Neuronal stem cell (in vitro differentiated cells): ENCODE results near the gene BID.

Experiments
- DNase-seq: peaks from one replicate; pipeline ENCODE4 v3.0.0-alpha.2; 2013; ENCODE audit warnings: low spot score
- H2AFZ ChIP-seq: one replicate; pipeline ENCODE4 v1.6.1; 2013; ENCODE audit warnings: mild to moderate bottlenecking, low read length, inconsistent platforms
- H2AK5ac ChIP-seq: 2 replicates; pipeline ENCODE4 v1.6.1; 2013; ENCODE audit warnings: low read depth, mild to moderate bottlenecking, inconsistent platforms, low read length, moderate library complexity, mixed read lengths
- H2BK120ac ChIP-seq: 2 replicates; pipeline ENCODE4 v1.6.1; 2013; ENCODE audit warnings: low read depth, mild to moderate bottlenecking, inconsistent platforms, low read length, moderate library complexity, mixed read lengths
- H2BK12ac ChIP-seq: one replicate; pipeline ENCODE4 v1.6.1; 2013; ENCODE audit warnings: low read length, inconsistent platforms
- H2BK15ac ChIP-seq: 2 replicates; pipeline ENCODE4 v1.6.1; 2013; ENCODE audit warnings: mild to moderate bottlenecking, low read length, inconsistent platforms, mixed read lengths
- H2BK5ac ChIP-seq: one replicate; pipeline ENCODE4 v1.6.1; 2013; ENCODE audit warnings: inconsistent platforms, mild to moderate bottlenecking, low read length, moderate library complexity
- H3K14ac ChIP-seq: one replicate; pipeline ENCODE4 v1.6.1; 2013; ENCODE audit warnings: low read length, inconsistent platforms
- H3K18ac ChIP-seq: 2 replicates; pipeline ENCODE4 v1.6.1; 2013; ENCODE audit warnings: low read length, inconsistent platforms
- H3K23ac ChIP-seq: 2 replicates; pipeline ENCODE4 v1.6.1; 2013; ENCODE audit warnings: low read depth, mild to moderate bottlenecking, mixed read lengths, low read length, inconsistent platforms; ENCODE audit not compliant: poor library complexity
- H3K27ac ChIP-seq: replicated peaks from 3 replicates; pipeline ENCODE4 v1.5.1; 2013; ENCODE audit warnings: low read length, inconsistent platforms
- H3K27me3 ChIP-seq, 3 experiments: 2 replicates each; pipeline ENCODE4 v1.6.1; 2013; ENCODE audit warnings: low read length in 3 of 3, mild to moderate bottlenecking in 2 of 3, inconsistent platforms in 1 of 3, low read depth in 1 of 3, mixed read lengths in 1 of 3, moderate library complexity in 1 of 3; ENCODE audit not compliant: control insufficient read depth in 3 of 3, insufficient read depth in 3 of 3
- H3K36me3 ChIP-seq, 2 donors: replicated peaks in 1 of 2; 2 replicates each; pipeline ENCODE4 v1.6.1; 2013; ENCODE audit warnings: low read length in 2 of 2; ENCODE audit not compliant: control insufficient read depth in 2 of 2, insufficient read depth in 2 of 2
- H3K4ac ChIP-seq: 2 replicates; pipeline ENCODE4 v1.6.1; 2013; ENCODE audit warnings: inconsistent platforms, mild to moderate bottlenecking, low read length, moderate library complexity
- H3K4me1 ChIP-seq, 2 donors: 1 replicate in 1 of 2; 2 replicates in 1 of 2; pipeline ENCODE4 v1.6.1; 2013; ENCODE audit warnings: low read length in 2 of 2, low read depth in 1 of 2; ENCODE audit not compliant: control insufficient read depth in 2 of 2, insufficient read depth in 1 of 2
- H3K4me2 ChIP-seq: one replicate; pipeline ENCODE4 v1.6.1; 2013; ENCODE audit warnings: mild to moderate bottlenecking, low read length, inconsistent platforms; ENCODE audit not compliant: insufficient read depth, poor library complexity, severe bottlenecking
- H3K4me3 ChIP-seq, 2 donors: 2 replicates each; pipeline ENCODE4 v1.5.1; 2013; ENCODE audit warnings: low read length in 2 of 2, mild to moderate bottlenecking in 2 of 2, inconsistent platforms in 1 of 2, moderate library complexity in 1 of 2
- H3K79me1 ChIP-seq: one replicate; pipeline ENCODE4 v1.6.1; 2013; ENCODE audit warnings: low read depth, mild to moderate bottlenecking, inconsistent platforms, low read length, moderate library complexity
- H3K9ac ChIP-seq: one replicate; pipeline ENCODE4 v1.6.1; 2013; ENCODE audit warnings: mild to moderate bottlenecking, low read depth, low read length, inconsistent platforms; ENCODE audit not compliant: poor library complexity
- H3K9me3 ChIP-seq, 2 donors: replicated peaks in 1 of 2; 2 replicates each; pipeline versions ENCODE3 to v1.6.1; 2013; ENCODE audit warnings: low read length in 2 of 2, mild to moderate bottlenecking in 2 of 2, inconsistent platforms in 1 of 2, low read depth in 1 of 2, mixed read lengths in 1 of 2, moderate library complexity in 1 of 2; ENCODE audit not compliant: control insufficient read depth in 2 of 2, insufficient read depth in 1 of 2
- H4K8ac ChIP-seq: one replicate; pipeline ENCODE4 v1.6.1; 2013; ENCODE audit warnings: low read depth, mild to moderate bottlenecking, inconsistent platforms, low read length, moderate library complexity
- H4K91ac ChIP-seq: one replicate; pipeline ENCODE4 v1.6.1; 2013; ENCODE audit warnings: low read length, low read depth, mild to moderate bottlenecking, inconsistent platforms; ENCODE audit not compliant: poor library complexity
- WGBS, 2 donors: extraction: QIAGEN DNeasy Blood & Tissue Kit; methylation state at CpG; one replicate each; pipeline ENCODE4 v1.1.7; 2013; ENCODE audit warnings: missing lambda C conversion rate in 2 of 2, mixed read lengths in 1 of 2; ENCODE audit not compliant: insufficient read length in 2 of 2, insufficient replicate concordance in 1 of 2; ENCODE audit errors: extremely low coverage in 2 of 2; 5-methylcytosine and 5-hydroxymethylcytosine counted together

BID gene

DNA sequence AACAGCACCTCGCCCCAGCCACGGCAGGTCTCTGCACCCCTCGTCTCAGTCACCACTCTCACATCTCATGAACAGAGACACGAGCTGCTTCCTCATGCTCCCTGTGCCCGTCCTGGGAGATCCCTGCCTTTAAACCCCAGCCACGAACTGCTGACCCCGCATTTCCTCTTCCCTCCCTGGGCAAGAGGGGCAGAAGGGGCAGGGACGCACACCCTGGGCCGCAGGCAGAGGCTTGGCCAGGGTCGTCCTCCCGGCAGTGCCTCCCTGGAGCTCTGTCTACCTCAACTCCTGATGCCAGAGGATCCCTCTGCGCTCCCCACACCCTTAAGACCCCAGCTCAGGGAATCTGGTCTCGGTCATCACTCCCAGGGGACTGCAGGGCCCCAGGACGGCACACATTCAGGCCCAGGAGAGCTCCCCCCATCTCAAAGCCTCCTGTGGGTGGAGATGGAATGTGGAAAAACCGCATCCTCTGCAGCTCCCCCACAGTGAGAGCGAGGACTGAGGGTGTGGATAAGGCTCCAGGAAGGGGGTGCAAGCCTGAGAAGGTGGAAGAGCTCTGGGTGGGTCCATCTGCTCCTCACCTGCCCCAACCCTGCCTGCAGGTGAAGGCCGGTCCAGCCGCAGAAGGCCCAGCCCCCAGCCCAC lies 1.2 kb downstream of the BID start:
- Histone ChIP-seq H3K9me3 (no peaks in the 10 kb centered on the region), H2AFZ (peak overlapping the region; percentile 99), H3K36me3 (no peaks in the 10 kb centered on the region), H3K18ac (peak overlapping the region; percentile 40), H3K4me2 (peak overlapping the region; percentile 89), H3K4me1 (peaks cover 14 to 19% of the 10 kb centered on the region in 2 donors), H4K8ac (no peak overlapping the region), H3K79me1 (peaks cover 12% of the 10 kb centered on the region), H4K91ac (peak overlapping the region; percentile 22), H3K27me3 (no peaks in the 10 kb centered on the region), H3K4me3 (peak overlapping the region; percentile 73 to 79), H2AK5ac (peak overlapping the region; percentile 53), H3K9ac (peak overlapping the region; percentile 83), H3K23ac (peak overlapping the region; percentile 75), H3K14ac (peak overlapping the region; percentile 92), H2BK5ac (peak overlapping the region; percentile 19), H2BK12ac (peak overlapping the region; percentile 12), H3K4ac (no peak overlapping the region), H3K27ac (no peak overlapping the region), H2BK15ac (peak overlapping the region; percentile 91), H2BK120ac (no peak overlapping the region)
- no peak for DNase-seq
- WGBS, 2 donors = no CpG with 5 or more reads among the region's 18 CpGs

DNA sequence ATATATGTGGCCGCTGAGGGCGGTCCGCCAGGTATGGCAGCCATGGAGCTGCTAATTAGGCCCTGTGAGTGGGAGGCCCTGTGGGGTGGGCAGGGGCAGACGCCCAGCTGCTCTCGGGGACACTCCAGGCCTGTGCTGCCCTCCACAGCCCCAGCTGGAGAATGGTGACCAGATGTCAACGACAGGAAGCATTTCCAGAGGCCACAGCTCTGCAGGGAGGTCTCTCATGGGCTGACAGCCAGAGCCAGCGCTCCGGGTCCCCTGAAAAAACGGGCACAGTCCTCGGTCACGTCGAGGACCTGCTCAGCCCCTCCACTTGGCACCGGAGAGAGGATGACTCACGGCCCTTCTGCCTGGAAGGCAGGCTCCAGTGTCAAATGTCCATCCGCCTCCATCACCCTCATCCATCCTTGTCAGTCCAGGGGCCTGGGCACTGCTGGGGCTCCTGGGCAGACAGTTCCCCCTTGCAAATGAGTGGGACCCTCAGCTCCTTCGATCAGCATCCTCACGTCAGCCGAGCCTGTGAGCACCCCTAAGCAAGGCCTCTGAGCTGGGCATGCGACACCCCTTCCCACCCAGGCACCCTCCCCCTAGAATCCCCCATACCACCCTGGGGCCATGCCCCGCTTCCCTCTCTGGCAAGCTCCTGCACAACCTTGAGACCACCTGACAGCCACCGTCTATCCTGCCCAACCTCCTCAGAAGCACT lies 1.9 kb downstream of the BID start:
- Histone ChIP-seq H3K18ac (peak overlapping the region; percentile 41), H3K23ac (peak overlapping the region; percentile 62), H3K4me2 (no peak overlapping the region), H3K9ac (peak overlapping the region; percentile 83), H2AK5ac (peak overlapping the region; percentile 53), H3K4ac (no peak overlapping the region), H3K14ac (peak overlapping the region; percentile 92), H3K27ac (no peak overlapping the region), H3K27me3 (no peaks in the 10 kb centered on the region), H3K4me1 (peaks cover 14 to 19% of the 10 kb centered on the region in 2 donors), H3K4me3 (peak overlapping the region; percentile 16 to 73), H2BK12ac (peak overlapping the region; percentile 12), H4K8ac (no peak overlapping the region), H2BK120ac (no peak overlapping the region), H3K79me1 (peaks cover 12% of the 10 kb centered on the region), H3K9me3 (no peaks in the 10 kb centered on the region), H4K91ac (peak overlapping the region; percentile 22), H2AFZ (no peak overlapping the region), H2BK15ac (no peak overlapping the region), H3K36me3 (no peaks in the 10 kb centered on the region), H2BK5ac (peak overlapping the region; percentile 19)
- DNase-seq = no peak
- WGBS, 2 donors = no CpG with 5 or more reads among the region's 21 CpGs

DNA sequence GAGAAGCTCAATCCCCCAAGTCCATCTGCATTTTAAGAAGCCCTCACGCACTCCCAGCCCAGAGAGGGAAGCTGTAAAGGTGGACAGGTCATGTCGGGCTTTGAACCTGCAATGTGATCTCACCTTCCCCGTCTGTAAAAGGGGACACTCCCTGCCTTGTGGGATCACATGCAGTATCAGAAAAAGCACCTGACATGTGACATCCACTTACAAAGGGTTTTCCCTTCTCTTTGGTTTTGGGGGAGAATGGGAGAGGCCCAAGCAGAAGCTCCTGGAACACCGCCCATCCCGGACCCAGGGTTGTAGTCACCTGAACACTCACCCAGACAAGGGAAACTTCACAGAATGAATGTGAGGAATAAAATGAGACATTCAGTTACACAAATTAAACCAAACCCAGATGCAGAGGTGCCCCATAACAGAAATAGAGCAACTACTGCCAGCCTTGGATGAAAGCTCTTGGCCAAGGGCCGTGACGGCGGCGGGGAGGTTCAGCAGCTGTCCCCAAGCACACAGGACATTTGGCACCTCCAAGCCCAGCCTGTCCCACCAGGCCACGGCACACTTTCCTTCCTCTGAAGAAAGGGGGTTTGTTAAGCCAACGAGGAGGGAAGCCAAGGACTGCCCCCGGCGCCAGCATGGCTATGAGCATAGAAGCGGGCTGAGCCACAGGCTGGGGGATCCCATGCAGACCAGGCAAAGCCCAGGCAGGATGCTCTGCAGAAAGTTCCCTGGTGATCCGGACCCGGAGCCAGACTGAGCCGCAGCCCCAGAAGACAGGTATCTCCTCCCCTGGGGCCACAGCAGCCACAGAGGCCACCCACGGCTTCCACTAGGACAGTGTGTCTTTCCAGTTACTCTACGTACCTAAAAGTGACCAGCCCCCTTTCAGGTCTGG lies 3.8 kb downstream of the BID start:
- H2AK5ac ChIP-seq = peak overlapping the region; percentile 93
- H3K18ac ChIP-seq = no peak overlapping the region
- no peak for DNase-seq
- peak overlapping the region; percentile 53 for H2BK5ac ChIP-seq
- no peak overlapping the region for H3K23ac ChIP-seq
- H3K4me1 ChIP-seq = peaks cover 14 to 18% of the 10 kb centered on the region in 2 donors
- H3K4me2 ChIP-seq = no peak overlapping the region
- H3K27ac ChIP-seq = no peak overlapping the region
- WGBS, 2 donors = no CpG with 5 or more reads among the region's 19 CpGs
- no peak overlapping the region for H3K4me3 ChIP-seq
- H3K4ac ChIP-seq = no peak overlapping the region
- no peaks in the 10 kb centered on the region for H3K27me3 ChIP-seq
- no peak overlapping the region for H4K91ac ChIP-seq
- no peaks in the 10 kb centered on the region for H3K9me3 ChIP-seq
- H3K79me1 ChIP-seq = peaks cover 12% of the 10 kb centered on the region
- no peak overlapping the region for H2AFZ ChIP-seq
- H2BK12ac ChIP-seq = no peak overlapping the region
- no peak overlapping the region for H4K8ac ChIP-seq
- H3K36me3 ChIP-seq = no peaks in the 10 kb centered on the region
- no peak overlapping the region for H3K14ac ChIP-seq
- H3K9ac ChIP-seq = no peak overlapping the region
- H2BK120ac ChIP-seq = no peak overlapping the region
- no peak overlapping the region for H2BK15ac ChIP-seq
